Activated CD8-positive, alpha-beta T cell treated with anti-CD3 and anti-CD28 coated beads, Interleukin-2, amount 10 ng/mL, durations not matched to agents 7 days and 5 days (primary cell): ENCODE measurements around the gene NDE1. TPM values are rescaled to one million over a fixed set of nuclear protein-coding genes. Genes with fewer than 3 reads are reported as not detected.

Experiments used
- ATAC-seq: fragments of 150-1000 bp; cut with Tn5 transposase; one replicate; pipeline ENCODE4 v1.10.0; 2021; ENCODE audit warnings: moderate library complexity
- CTCF ChIA-PET: fragments of 350-600 bp; sonication (Branson Sonifier 250); formaldehyde crosslinking; loops from one replicate; lab custom pipeline; 2021; ENCODE audit warnings: antibody characterized with exemption; lab: Charles Lee
- POLR2A ChIA-PET: fragments of 350-600 bp; sonication (Branson Sonifier 250); formaldehyde crosslinking; loops from one replicate; lab custom pipeline; 2021; ENCODE audit warnings: antibody characterized with exemption; lab: Charles Lee
- DNase-seq: peaks from one replicate; pipeline ENCODE4 v3.0.0-alpha.2; 2020
- H3K27ac Mint-ChIP-seq: one replicate; pipeline ENCODE4 v1.8.0; 2021; ENCODE audit warnings: mild to moderate bottlenecking, mixed read lengths
- H3K27me3 Mint-ChIP-seq: one replicate; pipeline ENCODE4 v1.8.0; 2021; ENCODE audit warnings: low read depth, mixed read lengths
- H3K36me3 Mint-ChIP-seq: one replicate; pipeline ENCODE4 v1.8.0; 2021; ENCODE audit warnings: low read depth, mixed read lengths
- H3K4me1 Mint-ChIP-seq: one replicate; pipeline ENCODE4 v1.8.0; 2021; ENCODE audit warnings: low read depth, mixed read lengths
- H3K4me3 Mint-ChIP-seq: one replicate; pipeline ENCODE4 v1.8.0; 2021; ENCODE audit warnings: mild to moderate bottlenecking, mixed read lengths
- H3K9me3 Mint-ChIP-seq: one replicate; pipeline ENCODE4 v1.8.0; 2022; ENCODE audit warnings: mixed read lengths; ENCODE audit not compliant: insufficient read depth
- total RNA-seq, 2 experiments: library from RNA; stranded (reverse); gene quantifications; one replicate each; pipeline ENCODE4 v1.2.3, GENCODE V29; 2021

The NDE1 gene
- total RNA-seq, 2 experiments from 2014 or later = 140 to 141 TPM

- ChIA-PET POLR2A (no interaction called here), CTCF (interaction anchor here (1.1 kb wide), 1 partner anchor 46 kb away, joined by 4 read pairs; no protein-coding TSS in a partner anchor)
- no peak for DNase-seq
- H3K9me3 Mint-ChIP-seq = no peaks in the 10 kb centered on the region
- H3K27ac Mint-ChIP-seq = no peak overlapping the region
- no peaks in the 10 kb centered on the region for H3K36me3 Mint-ChIP-seq
- no peaks in the 10 kb centered on the region for H3K4me1 Mint-ChIP-seq
- no peak for ATAC-seq
- no peak overlapping the region for H3K4me3 Mint-ChIP-seq
- peaks cover 8% of the 10 kb centered on the region for H3K27me3 Mint-ChIP-seq
Observed at GRCh38 chr16:15775209-15775608, 125.2 kb downstream of the NDE1 start.

- CTCF ChIA-PET = interaction anchor here (1.1 to 2.4 kb wide), 2 partner anchors 10 to 45 kb away, joined by 4 to 11 read pairs; no protein-coding TSS in a partner anchor
- no peaks in the 10 kb centered on the region for H3K4me1 Mint-ChIP-seq
Observed at GRCh38 chr16:15775663-15776304, 125.7 kb downstream of the NDE1 start.

More at GRCh38 chr16:15775663-15776304, 125.7 kb downstream of the NDE1 start:
- H3K4me3 Mint-ChIP-seq = no peak overlapping the region
- ATAC-seq (no peak), DNase-seq (no peak)
- H3K36me3 Mint-ChIP-seq = no peaks in the 10 kb centered on the region
- peaks cover 8% of the 10 kb centered on the region for H3K27me3 Mint-ChIP-seq
- H3K9me3 Mint-ChIP-seq = no peaks in the 10 kb centered on the region
- POLR2A ChIA-PET = no interaction called here
- H3K27ac Mint-ChIP-seq = no peak overlapping the region

Other genes starting within 250 kb of the NDE1 start
- 1 to 10 TPM; 1.6 to 4.3 TPM for gene BMERB1, start 215.7 kb upstream of the NDE1 start, total RNA-seq
- gene MARF1, start 7.1 kb upstream of the NDE1 start, total RNA-seq = 10 to 100 TPM; 62.7 to 64.5 TPM
- gene MYH11, start 206.8 kb downstream of the NDE1 start, total RNA-seq = not detected
- 10 to 100 TPM; 38.8 to 45.0 TPM for gene CEP20, start 238.4 kb downstream of the NDE1 start, total RNA-seq